Airway epithelial cell (primary cell): Measurements from ENCODE around the gene FTHL17. TPM values are rescaled to one million over a fixed set of nuclear protein-coding genes. Genes with fewer than 3 reads are reported as not detected.

ENCODE experiments used
- total RNA-seq: library from RNA; depleted of rRNA; stranded (reverse); fragments of >200 nt; gene quantifications from 2 replicates; pipeline ENCODE4 v1.2.3, GENCODE V29; 2015

Gene FTHL17
- total RNA-seq, result not detected in 2 replicates

GRCh38 chrX:31071725-31072124 lies at the start of gene FTHL17:
Gene FTHL17, minus strand, starts transcription at chrX:31072041. Its CDS starts 88 bp downstream, at chrX:31071953.

Other genes starting within 250 kb of the FTHL17 start
- 29.4 and 31.5 TPM in 2 replicates for gene TAB3, start 182.8 kb downstream of the FTHL17 start, total RNA-seq